Measurements from ENCODE around the gene NOL11.
A peak's percentile ranks its signal among the peaks of the same experiment; 100 is the strongest.
"Not testable (repeated sequence)": the region's sequence is repeated elsewhere in the genome, so short reads cannot be mapped to it uniquely, and the experiment has no call there.

The NOL11 gene

GRCh38 chr17:67754001-67754400 is 36.3 kb downstream of the NOL11 start:
- no peak for DNase-seq (ENCODE audit: low read depth)

- not testable (repeated sequence) for DNase-seq (ENCODE audit: low read depth)
Measured at GRCh38 chr17:67754686-67755085, 37.0 kb downstream of the NOL11 start.

- not testable (repeated sequence) for DNase-seq (ENCODE audit: low read depth)
Measured at GRCh38 chr17:67756766-67757165, 39.0 kb downstream of the NOL11 start.

- peak; percentile 52 for DNase-seq (ENCODE audit: low read depth)
Measured at GRCh38 chr17:67759355-67760171, 41.8 kb downstream of the NOL11 start.

- no peak for DNase-seq (ENCODE audit: low read depth)
Measured at GRCh38 chr17:67765623-67766022, 47.9 kb downstream of the NOL11 start.

- no peak for DNase-seq (ENCODE audit: low read depth)
Measured at GRCh38 chr17:67769231-67769630, 51.5 kb downstream of the NOL11 start.

- no peak for DNase-seq (ENCODE audit: low read depth)
Measured at GRCh38 chr17:67770539-67770938, 52.8 kb downstream of the NOL11 start.

GRCh38 chr17:67772679-67773078 is 54.9 kb downstream of the NOL11 start:
- DNase-seq (ENCODE audit: low read depth) = no peak

- DNase-seq (ENCODE audit: low read depth) = no peak
Measured at GRCh38 chr17:67773246-67773645, 55.5 kb downstream of the NOL11 start.

- DNase-seq (ENCODE audit: low read depth) = peak; percentile 93
Measured at GRCh38 chr17:67779098-67779672, 61.4 kb downstream of the NOL11 start.

GRCh38 chr17:67784364-67785121 is 66.8 kb downstream of the NOL11 start:
- no peak for DNase-seq (ENCODE audit: low read depth)

GRCh38 chr17:67785122-67785477 is 67.4 kb downstream of the NOL11 start:
- no peak for DNase-seq (ENCODE audit: low read depth)

- no peak for DNase-seq (ENCODE audit: low read depth)
Measured at GRCh38 chr17:67785504-67785903, 67.8 kb downstream of the NOL11 start.
